Measurements from ENCODE around the gene SLC35F1.

The SLC35F1 gene

DNA sequence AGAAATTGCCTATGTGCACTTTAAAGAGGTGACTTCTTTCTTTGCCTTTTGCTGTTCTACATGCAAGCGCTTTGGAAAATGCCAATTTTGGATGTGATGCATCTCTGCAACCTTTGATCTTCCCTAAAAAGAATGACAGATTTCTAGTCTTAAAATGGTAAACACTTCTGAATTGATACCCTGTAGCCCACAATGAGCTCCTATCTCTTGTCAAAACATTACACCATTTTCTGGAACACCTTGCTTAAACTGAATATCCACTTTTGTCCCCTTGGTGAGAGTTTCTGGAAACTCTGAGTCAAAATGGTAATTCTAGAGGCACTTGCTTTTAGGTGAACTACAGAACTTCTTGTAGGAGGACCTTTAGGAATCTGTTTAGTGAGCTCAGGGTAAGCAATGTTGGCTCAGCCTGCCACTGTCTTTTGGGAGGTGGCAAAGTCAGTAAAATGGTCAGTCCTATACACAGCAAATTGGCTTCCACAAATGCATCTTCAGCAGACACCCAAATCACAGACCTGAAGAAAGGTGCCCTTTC lies 216.5 kb downstream of the SLC35F1 start:
- no peak for DNase-seq (ENCODE audit: low read depth)

DNA sequence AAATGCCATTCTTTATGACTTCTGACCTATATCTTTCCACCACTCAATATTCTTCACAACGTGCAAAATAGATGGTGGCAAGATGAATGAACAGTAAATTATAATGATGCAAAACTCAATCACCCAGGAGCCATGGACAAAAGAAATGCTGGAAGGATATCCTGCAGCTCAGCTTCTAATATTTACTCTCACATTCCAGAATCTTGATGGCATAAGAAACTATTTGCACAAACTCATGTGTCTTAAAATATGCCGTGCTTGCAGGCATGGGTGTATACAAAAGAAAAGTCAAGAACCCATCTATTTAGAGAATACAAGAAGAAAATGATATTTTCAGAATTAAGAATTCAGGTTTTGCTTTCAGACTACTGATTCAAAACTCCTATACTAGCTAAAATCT lies 217.8 kb downstream of the SLC35F1 start:
- no peak for DNase-seq (ENCODE audit: low read depth)

DNA sequence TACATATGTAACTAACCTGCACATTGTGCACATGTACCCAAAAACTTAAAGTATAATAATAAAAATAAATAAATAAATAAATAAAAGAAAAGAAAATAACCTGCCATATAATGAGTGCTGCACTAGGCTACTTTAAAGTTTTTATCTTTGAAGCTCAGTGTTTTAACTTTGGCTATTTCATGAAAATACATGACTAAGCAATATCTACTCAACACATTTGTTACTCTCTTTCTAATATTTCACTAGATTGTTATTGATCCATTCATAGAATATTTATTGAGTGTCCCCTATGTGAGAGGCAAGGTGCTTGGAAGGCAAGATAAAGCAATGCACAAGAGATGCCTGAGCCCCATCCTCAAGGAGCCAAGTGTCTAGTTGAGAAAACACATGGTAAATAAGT lies 221.7 kb downstream of the SLC35F1 start:
- DNase-seq (ENCODE audit: low read depth) = no peak

DNA sequence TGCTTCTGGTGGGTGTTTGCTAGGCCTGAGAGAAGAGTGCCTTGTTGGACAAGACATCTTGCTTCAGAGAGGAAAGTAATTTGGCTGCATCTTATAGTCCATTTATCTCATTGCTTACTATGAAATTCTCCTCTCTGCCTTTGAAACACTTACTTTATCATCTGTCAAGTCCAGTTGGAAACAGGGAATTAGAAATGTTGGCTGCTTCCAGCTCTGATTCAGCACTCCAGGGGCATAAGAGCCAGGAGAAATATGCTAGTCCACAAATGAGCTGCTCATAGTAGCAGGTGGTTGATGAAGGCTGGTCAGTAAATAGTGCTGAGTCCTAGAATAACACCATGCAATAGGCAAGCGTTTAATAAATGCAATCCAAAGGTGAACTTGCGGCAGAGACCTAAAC lies 227.1 kb downstream of the SLC35F1 start:
- no peak for DNase-seq (ENCODE audit: low read depth)

DNA sequence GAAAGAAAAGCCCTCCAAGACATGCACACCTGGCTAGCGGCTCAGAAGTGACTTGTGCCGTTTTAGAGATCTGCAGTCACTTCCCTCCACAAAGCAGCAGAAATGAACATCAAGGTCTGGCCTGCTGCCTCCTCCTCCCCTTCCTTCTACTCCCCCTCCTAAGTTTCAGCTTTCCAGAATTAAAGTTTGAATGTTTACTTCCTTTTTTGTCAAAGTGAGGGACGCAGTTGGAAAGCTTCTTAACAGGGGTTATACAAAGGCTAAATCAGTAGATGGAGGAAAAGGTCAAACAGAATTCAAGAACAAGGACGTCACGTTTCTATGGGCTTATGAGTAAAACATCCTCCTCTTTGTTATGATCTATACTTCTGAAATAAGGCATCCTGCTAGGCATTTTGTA lies 227.7 kb downstream of the SLC35F1 start:
- no peak for DNase-seq (ENCODE audit: low read depth)

DNA sequence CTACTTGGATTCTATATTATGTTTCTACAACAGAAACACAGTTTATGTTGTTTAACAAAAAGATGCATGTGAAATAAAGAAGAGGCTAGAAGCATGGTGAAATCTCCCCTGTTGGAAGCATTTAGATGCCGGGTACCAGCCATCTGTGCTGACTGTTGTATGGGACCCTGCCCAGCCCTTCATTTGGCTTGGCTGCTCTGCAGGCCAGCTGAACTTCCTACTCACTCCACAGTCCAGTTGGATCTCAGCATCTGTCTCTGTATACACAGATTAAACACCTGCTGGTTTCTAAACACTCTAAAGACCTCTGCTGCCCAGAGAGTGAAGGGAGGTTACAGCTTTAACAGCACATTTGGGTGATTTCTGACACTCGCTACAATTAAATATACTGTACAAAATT lies 228.3 kb downstream of the SLC35F1 start:
- no peak for DNase-seq (ENCODE audit: low read depth)

DNA sequence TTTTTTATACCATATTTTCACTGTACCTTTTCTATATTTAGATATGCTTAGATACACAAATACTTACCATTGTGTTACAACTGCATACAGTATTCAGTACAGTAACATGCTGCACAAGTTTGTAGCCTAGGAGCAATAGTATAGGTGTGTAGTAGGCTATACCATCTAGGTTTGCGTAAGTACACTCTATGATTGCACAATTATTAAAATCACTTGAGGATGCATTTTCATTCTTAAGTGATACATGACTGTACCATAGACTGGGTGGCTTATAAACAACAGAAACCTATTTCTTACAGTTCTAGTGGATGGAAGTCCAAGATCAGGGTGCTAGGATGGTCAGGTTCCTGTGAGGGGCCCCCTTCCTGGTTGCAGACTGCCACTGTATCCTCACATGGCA lies 234.1 kb downstream of the SLC35F1 start:
- DNase-seq (ENCODE audit: low read depth) = no peak

DNA sequence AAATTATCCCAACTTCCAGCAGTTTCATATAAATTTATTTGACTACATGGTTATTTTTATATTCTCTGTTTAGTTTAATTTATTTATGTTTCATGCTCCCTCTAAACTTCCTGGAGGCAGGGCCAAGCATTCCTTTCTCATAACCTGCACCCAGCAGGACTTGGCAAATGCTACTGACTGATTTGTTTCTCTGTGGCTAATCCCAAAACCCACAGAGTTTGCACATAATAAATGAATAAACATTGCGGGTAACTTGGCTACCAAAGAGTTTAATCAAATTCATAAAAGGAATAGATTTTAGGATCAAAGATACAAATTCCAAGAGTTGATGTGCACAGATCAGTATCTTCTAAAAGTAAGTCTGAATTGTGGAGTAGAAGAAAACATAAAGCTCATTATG lies 239.5 kb downstream of the SLC35F1 start:
- DNase-seq (ENCODE audit: low read depth) = no peak

DNA sequence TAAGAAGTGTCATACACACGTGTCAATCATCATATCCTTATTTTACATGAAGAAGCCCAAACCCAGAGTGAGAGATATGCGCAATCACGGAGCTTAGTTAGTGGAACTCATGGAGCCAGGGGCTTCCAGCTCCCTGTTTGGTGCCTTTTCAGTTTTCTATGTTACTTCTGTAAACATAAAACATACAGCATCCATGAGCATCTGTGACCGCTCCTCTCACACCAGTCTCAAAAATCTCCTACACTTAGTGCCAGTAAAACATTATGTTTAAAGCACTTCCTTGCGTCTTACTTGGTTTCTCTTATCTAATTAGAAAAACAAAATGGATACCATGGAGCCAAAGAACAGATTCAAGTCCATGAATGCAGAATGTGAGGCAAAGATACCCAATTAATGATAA lies 240.4 kb downstream of the SLC35F1 start:
- DNase-seq (ENCODE audit: low read depth) = no peak

DNA sequence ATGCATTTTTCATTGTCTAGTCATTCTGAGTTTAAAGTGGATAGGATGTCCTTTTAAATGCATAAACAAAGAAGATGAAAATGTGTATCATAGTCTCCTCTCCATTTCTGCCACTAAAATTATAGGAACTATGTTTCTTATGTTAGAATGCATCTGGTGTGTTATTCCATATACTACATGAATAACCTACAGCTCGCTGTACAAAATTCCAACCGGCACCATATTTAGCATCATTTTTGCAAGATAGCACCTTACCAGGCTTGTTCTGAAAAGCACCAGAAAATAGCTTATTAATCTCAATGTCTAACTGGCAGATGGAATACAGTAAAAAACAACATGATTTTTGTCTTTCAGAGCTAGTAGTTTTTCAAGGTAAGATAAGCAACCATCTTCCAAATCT lies 241.5 kb downstream of the SLC35F1 start:
- DNase-seq (ENCODE audit: low read depth) = no peak

DNA sequence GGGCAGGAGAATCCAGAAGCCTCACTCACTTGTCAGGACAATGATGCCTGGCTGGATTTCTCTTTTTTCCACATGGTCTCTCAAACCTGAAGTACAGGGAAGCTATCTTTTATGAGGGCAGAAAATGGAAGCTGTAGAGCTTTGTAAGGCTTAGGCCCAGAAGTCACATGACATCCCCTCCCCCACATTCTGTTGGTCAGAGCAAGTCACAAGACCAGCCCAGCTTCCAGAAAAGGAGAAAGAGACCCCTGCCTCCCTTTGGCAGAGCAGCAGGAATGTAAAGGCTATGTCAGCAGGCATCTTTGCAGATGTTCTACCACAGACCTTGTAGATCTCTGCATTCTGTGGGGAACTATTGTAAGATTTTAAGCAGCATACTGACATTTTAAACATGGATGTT lies 245.5 kb downstream of the SLC35F1 start:
- no peak for DNase-seq (ENCODE audit: low read depth)

DNA sequence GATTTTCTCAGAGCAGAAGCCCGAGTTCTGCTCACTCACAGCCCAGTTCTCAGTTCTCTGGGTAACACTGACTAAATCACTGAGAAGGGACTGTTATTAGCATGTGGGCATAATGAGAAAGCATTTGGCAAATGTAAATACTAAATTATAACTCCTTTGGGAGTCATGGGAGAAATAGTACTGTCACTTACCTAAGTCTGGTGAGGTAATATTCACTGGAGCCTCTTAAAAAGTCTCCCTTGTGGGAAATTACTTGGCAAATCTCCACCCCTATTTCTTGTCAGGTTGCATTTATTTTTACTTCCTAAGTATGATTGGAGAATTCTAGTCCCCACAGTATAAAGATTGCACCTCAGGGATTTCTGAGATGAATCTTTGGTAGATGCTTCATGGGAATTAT lies 254.3 kb downstream of the SLC35F1 start:
- no peak for DNase-seq (ENCODE audit: low read depth)

DNA sequence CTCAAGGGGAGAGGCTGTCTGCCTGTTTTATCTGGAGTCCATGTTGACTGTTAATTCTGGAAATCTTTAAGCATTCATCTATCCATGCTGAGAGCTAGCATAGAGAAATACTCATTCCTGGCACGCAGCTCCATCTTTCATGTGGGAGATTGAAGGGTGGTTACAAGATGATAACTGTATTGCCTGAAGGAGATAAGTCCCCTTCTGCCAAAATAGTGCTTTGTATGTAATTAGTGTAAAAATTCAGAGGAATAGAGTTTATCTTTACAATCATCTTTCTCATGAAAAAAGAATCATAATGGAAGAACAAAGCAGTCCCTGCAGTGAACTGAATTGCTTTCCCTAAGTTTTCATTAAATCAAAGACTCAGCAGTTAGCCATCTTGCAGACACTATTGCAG lies 256.5 kb downstream of the SLC35F1 start:
- DNase-seq (ENCODE audit: low read depth) = no peak

DNA sequence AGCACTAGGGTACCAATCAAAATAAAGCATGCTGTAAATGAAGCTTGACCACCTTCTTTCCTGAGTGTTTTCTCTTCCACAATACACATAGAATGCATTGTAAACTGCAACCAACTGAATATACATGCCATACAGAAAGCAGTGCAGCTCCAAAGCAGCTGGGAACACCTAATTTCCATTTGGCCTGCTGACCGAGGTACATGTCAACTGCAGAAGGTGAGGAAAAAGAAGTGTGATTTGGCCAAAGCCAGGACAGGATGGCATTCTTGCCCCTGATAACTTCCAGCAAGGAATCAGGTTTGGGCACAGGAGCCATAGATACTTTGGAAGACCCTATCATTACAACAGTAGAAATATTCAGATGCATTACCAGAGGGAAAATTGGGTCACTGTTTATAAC lies 258.4 kb downstream of the SLC35F1 start:
- DNase-seq (ENCODE audit: low read depth) = no peak

DNA sequence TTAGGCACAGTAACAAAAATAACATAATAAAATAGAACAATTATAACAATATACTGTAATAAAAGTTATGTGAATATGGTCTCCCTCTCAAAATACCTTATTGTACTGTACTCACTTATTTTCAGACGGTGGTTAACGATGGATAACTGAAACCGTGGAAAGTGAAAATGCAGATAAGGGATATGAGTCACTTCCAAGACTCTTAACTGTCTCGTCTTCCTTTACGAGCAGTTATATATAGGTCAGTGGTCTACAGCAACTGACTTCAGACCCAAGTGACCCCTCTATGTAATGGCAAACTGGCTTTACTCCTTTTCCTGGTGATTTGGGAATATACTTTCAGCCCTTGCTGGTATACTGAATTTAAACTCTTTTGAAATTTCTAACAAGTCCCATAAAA lies 261.4 kb downstream of the SLC35F1 start:
- no peak for DNase-seq (ENCODE audit: low read depth)

DNA sequence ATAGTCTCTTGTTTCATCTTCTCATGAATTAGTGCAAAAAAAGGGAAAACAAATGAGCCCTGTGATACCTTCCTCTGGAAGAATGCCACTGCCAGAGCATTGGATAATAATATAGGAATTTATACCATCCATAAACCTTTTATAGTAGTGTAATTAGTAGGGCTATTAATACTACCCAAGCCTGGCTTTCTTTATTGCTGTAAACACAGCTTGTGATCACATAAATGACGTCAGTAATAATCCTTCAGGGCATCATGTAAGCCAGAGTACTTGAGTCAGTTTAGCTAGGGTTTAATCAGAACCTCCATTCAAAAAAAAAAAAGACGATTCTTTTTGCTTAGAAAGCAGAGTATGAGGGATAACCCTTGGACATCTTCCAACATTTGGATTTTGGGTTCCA lies 264.8 kb downstream of the SLC35F1 start:
- DNase-seq (ENCODE audit: low read depth) = no peak

DNA sequence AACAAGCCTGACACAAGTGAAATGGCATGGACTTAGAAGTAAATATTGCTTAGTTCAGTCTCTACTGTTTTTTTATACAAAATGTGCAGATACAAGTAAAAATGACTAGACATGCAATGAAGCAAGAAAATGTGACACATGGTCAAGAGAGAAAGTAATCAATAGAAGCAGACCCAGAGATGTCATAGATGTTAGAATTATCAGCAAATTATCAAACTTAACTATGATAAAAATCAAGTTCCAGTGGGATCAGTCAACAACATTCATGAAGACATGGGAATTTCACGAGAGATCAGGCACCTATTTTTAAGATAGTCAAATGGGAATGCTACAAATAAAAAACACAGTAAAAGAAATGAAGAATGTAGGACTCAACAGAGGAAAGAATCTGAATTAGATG lies 267.0 kb downstream of the SLC35F1 start:
- DNase-seq (ENCODE audit: low read depth) = no peak

DNA sequence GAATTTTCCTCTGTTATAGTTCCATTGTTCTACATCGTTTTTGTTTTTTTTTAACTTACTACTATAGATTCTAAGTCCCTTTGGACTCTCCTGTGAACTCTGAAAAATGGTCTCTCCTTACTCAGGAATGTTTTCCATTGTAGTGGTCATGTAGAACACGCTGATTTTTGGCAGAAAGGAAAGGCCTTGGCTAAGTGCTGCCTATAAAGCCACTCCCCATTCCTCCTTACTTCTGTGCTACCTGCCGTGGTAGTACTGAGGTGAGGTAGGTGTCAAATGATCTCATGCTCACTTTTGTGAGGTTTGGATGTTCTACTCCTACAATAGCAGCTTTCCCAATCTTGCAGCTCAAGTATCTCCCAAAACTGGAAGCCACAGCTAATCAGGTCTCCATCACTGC lies 270.7 kb downstream of the SLC35F1 start:
- no peak for DNase-seq (ENCODE audit: low read depth)

DNA sequence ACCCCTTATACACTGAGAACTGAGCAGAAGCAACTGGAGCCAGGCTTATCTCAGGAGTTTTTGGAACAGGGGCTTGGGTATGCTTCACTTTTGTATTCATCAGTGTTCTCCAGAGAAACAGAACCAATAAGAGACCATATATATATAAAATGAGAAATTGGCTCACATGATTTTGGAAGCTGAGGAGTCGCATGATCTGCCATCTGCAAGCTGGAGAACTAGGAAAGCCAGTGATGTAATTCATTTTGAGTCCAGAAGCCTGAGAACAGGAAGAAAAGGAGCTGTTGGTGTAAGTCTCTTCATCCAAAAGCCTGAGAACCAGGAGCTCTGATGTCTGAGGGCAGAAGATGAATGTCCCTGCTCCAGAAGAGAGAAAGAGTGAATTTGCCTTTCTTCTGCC lies 272.0 kb downstream of the SLC35F1 start:
- no peak for DNase-seq (ENCODE audit: low read depth)

DNA sequence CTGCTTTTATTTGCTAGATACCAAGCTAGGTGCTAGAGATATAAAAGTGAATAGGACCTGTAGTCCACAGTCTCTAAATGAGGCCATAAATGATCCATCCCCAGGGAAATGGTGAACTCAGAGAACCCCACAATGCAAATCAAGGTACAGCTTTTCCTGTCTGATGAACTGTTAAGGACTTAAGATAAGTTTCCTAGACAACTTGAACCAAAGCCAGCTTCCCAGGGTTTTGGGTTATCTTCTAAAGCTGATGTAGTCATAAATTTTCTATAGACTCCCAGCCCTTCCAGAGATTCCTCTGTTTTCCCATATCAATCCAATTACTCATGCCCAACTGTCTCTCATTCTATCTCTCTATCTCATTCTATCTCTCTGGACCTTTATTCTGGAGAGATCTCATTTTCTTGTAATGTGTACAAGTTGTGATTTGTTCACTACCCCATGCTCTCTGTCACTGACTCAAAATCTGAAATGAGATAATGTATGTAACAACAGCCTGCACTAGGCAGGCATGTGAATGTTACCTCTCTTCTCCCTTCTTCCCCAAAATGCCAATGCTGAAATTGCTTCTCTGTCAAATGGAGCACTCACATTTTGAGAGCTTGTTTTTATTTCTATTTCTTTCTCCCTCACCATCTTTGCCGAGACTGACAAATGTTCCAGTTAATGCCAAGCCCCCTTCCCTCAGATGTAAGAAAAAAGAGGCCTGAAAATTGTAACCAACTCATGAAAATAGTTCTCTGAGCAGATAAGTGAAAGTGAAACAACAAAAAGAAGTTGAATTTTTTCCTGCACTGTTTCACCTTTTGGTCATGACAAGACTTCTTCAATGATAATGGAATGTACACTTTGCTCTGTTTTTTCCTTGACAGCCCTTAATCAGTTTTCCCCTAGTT lies 279.9 kb downstream of the SLC35F1 start:
- no peak for DNase-seq (ENCODE audit: low read depth)

DNA sequence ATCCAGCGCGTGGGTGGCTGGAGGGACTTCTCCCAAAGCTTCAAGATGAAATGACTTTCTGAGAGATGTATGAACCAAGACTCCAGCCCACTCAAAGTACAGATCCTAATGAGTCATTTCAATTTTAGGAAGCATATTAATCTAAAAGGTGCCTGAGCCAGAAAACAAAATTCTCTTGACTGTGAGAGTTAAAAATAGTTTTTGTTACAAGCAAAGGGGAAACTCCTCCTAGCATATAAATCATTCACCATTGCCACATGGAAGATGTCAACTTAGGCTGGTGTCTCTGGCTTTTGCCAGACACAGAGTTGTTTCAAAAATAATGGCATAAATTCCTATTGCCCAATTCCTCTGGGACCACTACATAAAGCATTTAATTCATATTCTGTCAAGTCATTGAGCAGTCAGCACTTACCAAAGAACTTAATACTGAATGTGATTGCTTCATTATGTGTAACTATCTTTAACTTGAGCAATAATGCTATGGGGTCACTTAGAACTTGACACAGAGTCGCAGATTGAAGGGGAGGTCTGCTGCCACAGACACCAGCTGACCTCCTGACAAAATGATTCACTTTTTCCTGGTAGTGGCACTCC lies 280.6 kb downstream of the SLC35F1 start:
- no peak for DNase-seq (ENCODE audit: low read depth)

DNA sequence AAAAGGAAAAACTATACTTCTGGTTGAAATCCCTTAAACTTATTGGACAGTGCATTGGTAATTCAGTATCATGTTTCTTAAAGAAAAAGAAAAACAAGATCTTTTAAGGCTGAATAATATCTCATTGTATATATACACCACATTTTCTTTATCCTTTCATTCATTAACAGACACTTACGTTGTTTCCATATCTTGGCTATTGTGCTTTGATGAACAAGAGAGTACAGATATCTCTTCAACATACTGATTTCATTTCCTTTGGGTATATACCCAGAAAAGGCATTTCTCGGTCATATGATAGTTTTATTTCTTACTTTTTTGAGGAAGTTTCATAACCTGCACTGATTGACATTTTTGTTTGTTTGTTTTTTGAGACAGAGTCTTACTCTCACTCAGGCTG lies 281.5 kb downstream of the SLC35F1 start:
- DNase-seq (ENCODE audit: low read depth) = no peak

DNA sequence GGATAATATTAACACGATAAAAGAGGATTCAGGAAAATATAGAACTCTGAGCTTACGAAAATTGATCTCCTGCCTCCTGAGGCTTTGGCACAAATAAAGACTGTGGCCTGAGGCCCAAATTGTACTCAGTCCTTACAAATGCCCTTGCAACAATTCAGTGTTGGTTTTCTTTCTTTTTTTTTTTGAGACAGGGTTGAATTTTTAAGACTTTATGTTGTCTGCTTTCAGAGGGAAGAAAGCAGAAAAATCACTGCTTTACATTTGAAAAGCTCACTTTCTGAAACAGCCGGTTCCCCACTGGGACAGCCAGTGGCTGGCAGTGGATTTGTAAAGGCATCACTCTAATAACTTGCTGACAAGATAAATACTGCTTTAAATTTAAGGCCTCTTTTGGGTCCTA lies 290.5 kb downstream of the SLC35F1 start:
- DNase-seq (ENCODE audit: low read depth) = no peak

DNA sequence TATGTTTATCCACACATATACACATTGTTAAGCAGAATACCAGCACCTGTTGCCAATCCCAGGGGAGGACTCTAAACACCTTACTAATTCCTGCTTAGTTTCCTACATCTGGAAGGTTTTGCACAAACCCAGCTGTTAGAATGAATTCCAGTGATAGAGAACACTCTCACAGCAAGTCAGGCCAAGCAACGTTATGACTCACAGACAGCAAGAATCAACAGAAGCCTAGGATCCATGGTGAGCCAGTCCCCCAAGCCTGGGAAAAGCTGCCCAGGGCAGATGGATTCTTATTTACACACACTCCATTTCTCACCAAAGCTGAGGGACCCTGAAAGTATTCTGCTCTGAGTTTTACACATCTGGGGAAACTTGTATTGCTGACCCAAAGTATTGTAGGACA lies 291.7 kb downstream of the SLC35F1 start:
- DNase-seq (ENCODE audit: low read depth) = no peak

Data from activated T-cell treated with anti-CD3 and anti-CD28 coated beads for 24 hours (primary cell).